GM12892 (cell line): Measurements from ENCODE around the gene AGO1.

Experiments used
- POLR2A ChIP-seq: IDR thresholded peaks from 2 replicates; pipeline ENCODE4 v1.6.1; 2011; ENCODE audit warnings: low read depth, low read length, control low read depth
- POLR2AphosphoS5 ChIP-seq: IDR thresholded peaks from 2 replicates; pipeline ENCODE4 v1.6.1; 2011; ENCODE audit warnings: low read depth, low read length, control low read depth

GRCh38 chr1:35929730-35930592, 47.0 kb downstream of the AGO1 start:
- TF ChIP-seq POLR2A (no peak; the same call in 1 of the 2 replicates), POLR2AphosphoS5 (no peak)
